ENCODE data around the gene PIK3R3.

Gene PIK3R3

DNA sequence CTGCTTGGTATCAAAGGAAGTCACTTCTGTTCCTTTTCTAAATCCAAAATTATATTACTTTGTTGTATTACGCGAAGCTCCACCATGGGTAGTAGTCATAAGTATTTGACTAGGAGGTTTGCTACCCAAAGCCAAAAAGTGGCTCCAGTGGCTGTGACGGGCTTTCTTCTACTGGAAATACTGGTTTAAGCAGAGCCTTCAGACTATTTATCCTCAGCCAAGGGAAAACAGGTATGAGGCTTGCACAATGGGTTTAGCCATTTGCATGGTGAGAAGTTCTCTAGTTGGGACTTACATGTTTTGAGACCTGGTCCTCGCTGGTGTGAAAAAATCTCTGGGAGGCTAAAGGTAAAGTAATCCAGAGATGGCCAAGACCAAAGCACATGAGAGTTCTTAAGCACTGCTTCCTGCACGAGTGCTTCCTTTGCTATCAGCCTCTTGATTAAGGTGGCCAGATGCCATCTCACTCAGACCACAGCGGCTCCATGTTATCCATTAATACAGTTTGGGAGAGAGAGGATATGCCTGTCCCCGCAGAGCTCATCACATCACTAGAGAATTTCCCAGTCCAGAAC is 121.2 kb downstream of the PIK3R3 start:
- Histone ChIP-seq H3K36me3 (ENCODE audit: control insufficient read depth, insufficient read depth, low read length, severe bottlenecking) (peaks cover 50% of the 10 kb centered on the region), H3K9ac (ENCODE audit: low read length) (no peak overlapping the region), H3K4me1 (ENCODE audit: control insufficient read depth, insufficient read depth, low read length) (no peaks in the 10 kb centered on the region), H3K27me3 (replicated peaks; ENCODE audit: control insufficient read depth, insufficient read depth, low read length) (no peaks in the 10 kb centered on the region), H3K4me3 (ENCODE audit: low read length) (no peak overlapping the region), H3K9me3 (ENCODE audit: control insufficient read depth, low read length) (no peaks in the 10 kb centered on the region)
- DNase-seq (ENCODE audit: low read depth), result no peak

DNA sequence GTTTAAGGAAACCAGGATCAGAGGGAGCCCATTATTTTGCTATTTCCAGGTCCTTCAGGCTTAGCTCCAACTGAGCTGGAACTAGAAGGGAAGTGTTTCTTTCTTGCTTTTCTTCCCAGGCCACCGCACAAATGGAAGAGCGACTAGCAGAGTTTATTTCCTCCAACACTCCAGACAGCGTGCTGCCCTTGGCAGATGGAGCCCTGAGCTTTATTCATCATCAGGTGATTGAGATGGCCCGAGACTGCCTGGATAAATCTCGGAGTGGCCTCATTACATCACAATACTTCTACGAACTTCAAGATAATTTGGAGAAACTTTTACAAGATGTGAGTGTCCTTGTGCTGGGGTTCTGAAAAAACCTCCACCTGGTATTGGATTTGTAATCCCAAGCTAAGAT is 121.8 kb downstream of the PIK3R3 start:
- H3K4me1 ChIP-seq (ENCODE audit: control insufficient read depth, insufficient read depth, low read length), result no peaks in the 10 kb centered on the region
- peaks cover 53% of the 10 kb centered on the region for H3K36me3 ChIP-seq (ENCODE audit: control insufficient read depth, insufficient read depth, low read length, severe bottlenecking)
- no peak overlapping the region for H3K9ac ChIP-seq (ENCODE audit: low read length)
- no peak for DNase-seq (ENCODE audit: low read depth)
- no peaks in the 10 kb centered on the region for H3K27me3 ChIP-seq (replicated peaks; ENCODE audit: control insufficient read depth, insufficient read depth, low read length)
- no peak overlapping the region for H3K4me3 ChIP-seq (ENCODE audit: low read length)
- H3K9me3 ChIP-seq (ENCODE audit: control insufficient read depth, low read length), result no peaks in the 10 kb centered on the region

DNA sequence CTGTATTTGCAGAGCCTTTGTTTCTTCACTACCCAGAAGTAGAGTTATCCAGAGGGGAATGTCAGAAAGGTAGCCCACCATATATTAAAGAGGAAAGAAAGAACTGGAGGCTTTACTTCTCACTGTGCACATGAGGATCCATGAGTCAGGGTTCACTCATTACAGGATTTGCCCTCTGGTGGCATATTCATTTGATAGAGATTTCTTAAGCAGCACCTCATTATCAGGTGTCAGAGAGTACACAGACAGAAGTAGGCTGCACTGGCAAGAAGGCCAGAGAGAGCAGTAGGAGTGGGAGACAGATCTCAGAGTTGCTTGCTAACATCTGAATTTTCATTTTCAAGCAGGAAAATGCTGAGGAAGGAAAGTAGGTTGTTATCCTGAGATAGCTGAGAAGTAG is 123.8 kb downstream of the PIK3R3 start:
- no peaks in the 10 kb centered on the region for H3K9me3 ChIP-seq (ENCODE audit: control insufficient read depth, low read length)
- no peak overlapping the region for H3K9ac ChIP-seq (ENCODE audit: low read length)
- peaks cover 1% of the 10 kb centered on the region for H3K4me1 ChIP-seq (ENCODE audit: control insufficient read depth, insufficient read depth, low read length)
- H3K4me3 ChIP-seq (ENCODE audit: low read length), result no peak overlapping the region
- no peak for DNase-seq (ENCODE audit: low read depth)
- no peaks in the 10 kb centered on the region for H3K27me3 ChIP-seq (replicated peaks; ENCODE audit: control insufficient read depth, insufficient read depth, low read length)
- peaks cover 53% of the 10 kb centered on the region for H3K36me3 ChIP-seq (ENCODE audit: control insufficient read depth, insufficient read depth, low read length, severe bottlenecking)

DNA sequence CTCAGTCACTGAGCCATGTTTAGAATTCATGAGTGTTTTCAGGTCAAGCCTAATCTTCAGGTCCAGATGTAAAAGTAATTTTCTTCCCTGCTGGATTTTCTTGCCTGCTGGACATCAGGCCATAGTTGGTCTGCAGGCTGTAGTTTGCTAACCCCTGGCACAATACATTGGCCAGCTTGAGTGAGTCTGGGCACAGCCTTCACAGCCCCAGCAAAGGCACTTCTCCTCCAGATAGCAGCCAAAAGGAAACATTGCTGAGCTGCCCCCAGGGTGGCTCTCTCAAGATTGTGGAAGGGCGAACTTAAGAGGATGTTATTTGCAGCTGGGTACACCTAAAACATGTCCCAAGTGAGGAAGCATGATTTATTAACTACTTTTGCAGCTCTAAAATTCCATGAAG is 126.8 kb downstream of the PIK3R3 start:
- H3K4me1 ChIP-seq (ENCODE audit: control insufficient read depth, insufficient read depth, low read length), result peaks cover 9% of the 10 kb centered on the region
- H3K4me3 ChIP-seq (ENCODE audit: low read length), result no peak overlapping the region
- DNase-seq (ENCODE audit: low read depth), result no peak
- H3K27me3 ChIP-seq (replicated peaks; ENCODE audit: control insufficient read depth, insufficient read depth, low read length), result no peaks in the 10 kb centered on the region
- H3K36me3 ChIP-seq (ENCODE audit: control insufficient read depth, insufficient read depth, low read length, severe bottlenecking), result peaks cover 41% of the 10 kb centered on the region
- H3K9ac ChIP-seq (ENCODE audit: low read length), result no peak overlapping the region
- no peaks in the 10 kb centered on the region for H3K9me3 ChIP-seq (ENCODE audit: control insufficient read depth, low read length)

DNA sequence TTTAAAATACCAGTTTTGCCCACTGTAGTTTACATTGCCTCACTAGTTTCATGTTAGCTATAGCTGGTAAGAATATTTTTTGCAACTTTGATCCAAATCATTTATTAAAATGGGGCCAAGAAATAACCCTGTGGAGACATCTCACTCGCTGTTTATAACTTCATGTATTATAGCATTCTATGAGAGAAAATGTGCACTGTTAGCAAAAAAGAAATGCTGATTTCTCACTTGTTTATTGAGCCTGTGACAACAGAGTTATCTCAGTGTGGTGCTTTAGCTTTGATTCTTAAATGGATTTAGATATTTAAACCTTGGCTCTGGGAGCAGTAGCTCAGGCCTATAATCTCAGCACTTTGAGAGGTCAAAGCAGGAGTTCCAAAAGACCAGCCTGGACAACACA is 127.9 kb downstream of the PIK3R3 start:
- peaks cover 31% of the 10 kb centered on the region for H3K36me3 ChIP-seq (ENCODE audit: control insufficient read depth, insufficient read depth, low read length, severe bottlenecking)

DNA sequence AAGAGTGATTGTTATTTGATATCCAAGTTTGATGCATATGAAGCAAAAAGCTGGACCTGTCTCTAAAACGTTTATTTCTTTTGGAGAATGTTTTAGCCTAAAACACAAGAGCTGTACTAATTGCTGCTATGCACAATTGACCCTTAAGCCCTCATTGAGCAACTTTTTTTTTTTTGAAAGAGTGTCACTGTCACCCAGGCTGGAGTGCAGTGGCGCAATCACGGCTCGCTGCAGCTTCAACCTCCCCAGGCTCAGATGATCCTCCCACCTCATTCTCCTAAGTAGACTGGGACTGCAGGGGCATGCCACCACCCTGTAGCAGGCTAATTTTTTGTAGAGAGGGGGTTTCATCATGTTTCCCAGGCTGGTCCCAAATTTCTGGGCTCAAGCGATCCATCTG is 129.1 kb downstream of the PIK3R3 start:
- no peak overlapping the region for H3K9ac ChIP-seq (ENCODE audit: low read length)
- DNase-seq (ENCODE audit: low read depth), result no peak
- no peaks in the 10 kb centered on the region for H3K9me3 ChIP-seq (ENCODE audit: control insufficient read depth, low read length)
- H3K36me3 ChIP-seq (ENCODE audit: control insufficient read depth, insufficient read depth, low read length, severe bottlenecking), result peaks cover 22% of the 10 kb centered on the region
- H3K4me1 ChIP-seq (ENCODE audit: control insufficient read depth, insufficient read depth, low read length), result peaks cover 13% of the 10 kb centered on the region
- H3K4me3 ChIP-seq (ENCODE audit: low read length), result no peak overlapping the region
- H3K27me3 ChIP-seq (replicated peaks; ENCODE audit: control insufficient read depth, insufficient read depth, low read length), result no peaks in the 10 kb centered on the region

More for the DNA sequence above, 127.9 kb downstream of the PIK3R3 start:
- Histone ChIP-seq H3K27me3 (replicated peaks; ENCODE audit: control insufficient read depth, insufficient read depth, low read length) (no peaks in the 10 kb centered on the region), H3K9ac (ENCODE audit: low read length) (no peak overlapping the region), H3K4me3 (ENCODE audit: low read length) (no peak overlapping the region), H3K4me1 (ENCODE audit: control insufficient read depth, insufficient read depth, low read length) (peaks cover 10% of the 10 kb centered on the region), H3K9me3 (ENCODE audit: control insufficient read depth, low read length) (no peaks in the 10 kb centered on the region)
- no peak for DNase-seq (ENCODE audit: low read depth)

DNA sequence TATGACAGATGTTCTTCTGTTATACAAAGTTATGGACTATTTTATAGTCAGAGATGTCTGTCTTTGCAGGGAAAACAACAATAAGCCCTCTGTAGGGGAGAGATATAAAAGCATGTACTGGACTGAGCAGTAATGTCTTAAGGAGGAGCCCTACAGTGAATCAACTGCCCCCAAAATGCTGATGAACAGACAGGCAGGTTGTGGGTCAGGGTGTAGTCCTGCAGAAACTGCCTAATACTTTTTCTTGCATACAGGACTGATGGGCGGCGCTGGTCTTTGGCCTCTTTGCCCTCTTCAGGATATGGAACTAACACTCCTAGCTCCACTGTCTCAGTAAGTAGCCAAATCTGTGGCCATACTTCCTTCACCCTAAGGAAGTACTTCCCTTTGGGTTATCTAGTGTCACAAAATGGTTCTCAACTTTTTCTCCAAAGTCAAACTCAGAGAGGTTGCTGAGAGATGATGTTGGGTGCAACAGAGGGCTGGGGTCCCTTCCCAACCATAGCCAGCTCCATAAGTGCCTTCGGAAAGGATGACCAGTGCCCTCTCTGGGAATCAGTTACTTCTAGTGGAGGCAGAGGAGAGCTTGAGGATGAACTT is 129.8 kb downstream of the PIK3R3 start:
- no peak overlapping the region for H3K9ac ChIP-seq (ENCODE audit: low read length)
- DNase-seq (ENCODE audit: low read depth), result no peak
- peaks cover 17% of the 10 kb centered on the region for H3K36me3 ChIP-seq (ENCODE audit: control insufficient read depth, insufficient read depth, low read length, severe bottlenecking)
- peaks cover 13% of the 10 kb centered on the region for H3K4me1 ChIP-seq (ENCODE audit: control insufficient read depth, insufficient read depth, low read length)
- H3K27me3 ChIP-seq (replicated peaks; ENCODE audit: control insufficient read depth, insufficient read depth, low read length), result no peaks in the 10 kb centered on the region
- no peaks in the 10 kb centered on the region for H3K9me3 ChIP-seq (ENCODE audit: control insufficient read depth, low read length)
- no peak overlapping the region for H3K4me3 ChIP-seq (ENCODE audit: low read length)

DNA sequence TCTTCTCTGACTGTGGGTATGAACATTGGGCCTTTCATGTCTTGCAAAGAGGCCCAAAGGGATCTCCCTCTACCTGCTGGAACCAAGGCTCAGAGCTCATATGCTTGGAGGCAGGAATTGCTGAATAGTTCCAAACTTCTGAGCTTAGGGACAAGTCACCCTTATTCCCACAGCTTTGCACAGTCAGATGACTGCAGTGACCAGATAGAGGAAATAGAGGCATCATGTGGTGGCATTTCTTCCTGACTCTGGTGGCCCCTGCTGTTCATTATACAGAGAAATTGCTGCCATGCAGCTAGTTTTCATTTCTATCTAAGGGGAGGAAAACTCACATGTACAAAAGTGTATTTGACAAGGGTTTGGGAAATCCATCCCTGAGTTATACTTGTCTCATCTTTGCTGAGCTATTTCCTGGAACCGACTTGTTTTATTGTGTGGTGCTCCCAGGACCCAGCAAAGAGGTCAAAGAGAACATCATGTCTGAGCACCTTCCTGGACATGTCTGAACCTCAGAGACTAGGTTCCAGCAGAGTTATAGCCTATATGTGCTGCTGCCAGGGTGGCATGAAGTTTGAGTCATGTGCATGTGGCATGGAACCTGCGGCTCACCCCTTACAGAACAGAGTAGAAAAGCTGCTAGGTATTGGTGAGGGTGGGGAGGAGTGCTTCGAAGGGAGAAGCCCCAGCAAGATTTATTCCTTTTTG is 131.2 kb downstream of the PIK3R3 start:
- H3K4me1 ChIP-seq (ENCODE audit: control insufficient read depth, insufficient read depth, low read length), result peaks cover 13% of the 10 kb centered on the region
- no peaks in the 10 kb centered on the region for H3K9me3 ChIP-seq (ENCODE audit: control insufficient read depth, low read length)
- H3K36me3 ChIP-seq (ENCODE audit: control insufficient read depth, insufficient read depth, low read length, severe bottlenecking), result peaks cover 4% of the 10 kb centered on the region
- H3K4me3 ChIP-seq (ENCODE audit: low read length), result no peak overlapping the region
- H3K27me3 ChIP-seq (replicated peaks; ENCODE audit: control insufficient read depth, insufficient read depth, low read length), result no peaks in the 10 kb centered on the region
- H3K9ac ChIP-seq (ENCODE audit: low read length), result no peak overlapping the region
- DNase-seq (ENCODE audit: low read depth), result no peak

DNA sequence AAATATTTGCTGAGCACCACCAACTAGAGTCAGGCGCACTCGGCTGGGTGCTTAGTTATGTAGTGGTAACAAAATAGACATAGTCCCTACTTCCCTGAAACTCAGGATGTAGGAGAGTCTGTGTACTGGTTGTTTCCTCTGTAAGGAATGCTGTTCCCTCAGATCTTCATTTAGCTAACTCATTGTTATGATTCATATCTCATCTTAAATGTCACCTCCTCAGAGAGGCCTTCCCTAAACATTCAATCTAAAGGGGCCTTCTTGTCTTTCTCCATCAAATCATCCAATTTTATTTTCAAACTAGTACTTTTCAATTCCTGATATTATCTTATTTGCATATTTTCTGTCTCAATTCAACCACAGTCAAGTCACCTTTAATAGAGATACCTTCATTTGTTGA is 132.9 kb downstream of the PIK3R3 start:
- Histone ChIP-seq H3K4me3 (ENCODE audit: low read length) (no peak overlapping the region), H3K36me3 (ENCODE audit: control insufficient read depth, insufficient read depth, low read length, severe bottlenecking) (no peaks in the 10 kb centered on the region), H3K4me1 (ENCODE audit: control insufficient read depth, insufficient read depth, low read length) (peaks cover 13% of the 10 kb centered on the region)

DNA sequence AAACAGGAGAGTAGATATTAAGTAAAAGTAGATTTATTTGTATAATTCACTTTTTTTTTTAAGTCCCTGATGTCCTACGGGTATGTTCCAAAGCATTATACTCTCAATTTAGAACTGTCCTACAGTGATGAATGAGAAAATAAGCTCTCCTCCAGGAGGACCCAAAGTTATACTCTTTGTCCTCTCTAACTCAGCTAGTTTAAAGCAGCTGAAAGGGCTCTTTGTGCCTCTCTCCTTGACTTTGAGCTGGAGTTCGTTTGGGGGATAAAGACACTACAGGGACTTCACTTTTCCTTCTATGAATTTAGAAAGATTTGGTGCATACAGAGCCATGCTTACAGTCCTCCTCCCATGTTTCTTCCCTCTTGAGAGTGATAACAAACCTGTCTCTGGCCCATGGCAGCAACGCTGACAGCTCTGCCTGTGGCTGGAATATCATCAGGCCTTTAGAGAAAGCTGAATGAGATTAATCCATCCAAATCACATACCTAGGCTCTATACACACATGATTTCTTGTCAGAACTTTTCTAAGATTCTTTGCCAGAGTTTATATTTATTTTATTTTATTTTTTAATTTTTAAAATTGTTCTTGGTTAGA is 134.3 kb downstream of the PIK3R3 start:
- Histone ChIP-seq H3K4me3 (ENCODE audit: low read length) (no peak overlapping the region), H3K9me3 (ENCODE audit: control insufficient read depth, low read length) (no peaks in the 10 kb centered on the region), H3K9ac (ENCODE audit: low read length) (no peak overlapping the region), H3K36me3 (ENCODE audit: control insufficient read depth, insufficient read depth, low read length, severe bottlenecking) (no peaks in the 10 kb centered on the region), H3K27me3 (replicated peaks; ENCODE audit: control insufficient read depth, insufficient read depth, low read length) (no peaks in the 10 kb centered on the region), H3K4me1 (ENCODE audit: control insufficient read depth, insufficient read depth, low read length) (peaks cover 7% of the 10 kb centered on the region)
- no peak for DNase-seq (ENCODE audit: low read depth)

More for the DNA sequence above, 132.9 kb downstream of the PIK3R3 start:
- no peak overlapping the region for H3K9ac ChIP-seq (ENCODE audit: low read length)
- no peaks in the 10 kb centered on the region for H3K27me3 ChIP-seq (replicated peaks; ENCODE audit: control insufficient read depth, insufficient read depth, low read length)
- peak; percentile 19 for DNase-seq (ENCODE audit: low read depth)
- no peaks in the 10 kb centered on the region for H3K9me3 ChIP-seq (ENCODE audit: control insufficient read depth, low read length)

DNA sequence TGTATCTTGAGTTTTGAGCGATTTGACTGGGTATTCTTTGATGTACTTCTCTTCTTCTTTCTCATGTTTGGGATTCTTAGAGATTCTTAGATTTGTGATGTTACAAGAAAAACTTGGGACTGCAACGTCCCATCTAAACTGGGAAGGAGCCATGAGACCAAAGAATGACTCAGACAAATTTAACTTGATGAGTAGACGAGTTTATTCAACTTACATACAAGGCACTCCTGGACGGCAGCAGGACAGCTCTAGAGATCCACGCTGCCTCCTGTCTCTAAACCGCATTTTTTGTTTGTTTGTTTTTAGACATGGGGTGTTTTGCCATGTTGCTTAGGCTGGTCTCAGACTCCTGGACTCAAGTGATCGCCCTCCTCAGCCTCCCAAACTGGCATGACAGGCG is 137.1 kb downstream of the PIK3R3 start:
- peaks cover 5% of the 10 kb centered on the region for H3K4me1 ChIP-seq (ENCODE audit: control insufficient read depth, insufficient read depth, low read length)
- H3K36me3 ChIP-seq (ENCODE audit: control insufficient read depth, insufficient read depth, low read length, severe bottlenecking), result no peaks in the 10 kb centered on the region
- no peak for DNase-seq (ENCODE audit: low read depth)
- H3K27me3 ChIP-seq (replicated peaks; ENCODE audit: control insufficient read depth, insufficient read depth, low read length), result no peaks in the 10 kb centered on the region
- no peak overlapping the region for H3K9ac ChIP-seq (ENCODE audit: low read length)
- H3K9me3 ChIP-seq (ENCODE audit: control insufficient read depth, low read length), result no peaks in the 10 kb centered on the region
- no peak overlapping the region for H3K4me3 ChIP-seq (ENCODE audit: low read length)

Measured in adipocyte (in vitro differentiated cells).